SK-N-SH treated with all-trans-retinoic acid at 6 μM for 48 hours (cell line): Measurements from ENCODE around the gene ZNF547.

ENCODE experiments used
- ATAC-seq: fragments of 200-7000 bp; cut with Tn5 transposase; 3 replicates; pipeline ENCODE4 v1.9.1; 2020; ENCODE audit warnings: mild to moderate bottlenecking, moderate library complexity
- ARNTL ChIP-seq: fragments of 450-650 bp; formaldehyde crosslinking; IDR thresholded peaks from 2 replicates; pipeline ENCODE4 v1.5.0; 2020; ENCODE audit warnings: low read depth, mild to moderate bottlenecking, moderate library complexity, borderline replicate concordance
- CREB5 ChIP-seq: fragments of 250-450 bp; sonication (Bioruptor Pico); IDR thresholded peaks from 2 replicates; pipeline ENCODE4 v1.5.1; 2020; ENCODE audit warnings: low read depth, mild to moderate bottlenecking, moderate library complexity
- CSDC2 ChIP-seq: fragments of 250-450 bp; sonication (Bioruptor Pico); IDR thresholded peaks from 2 replicates; pipeline ENCODE4 v1.5.0; 2020; ENCODE audit warnings: mild to moderate bottlenecking, moderate library complexity
- ESRRG ChIP-seq: fragments of 250-450 bp; sonication (Bioruptor Pico); IDR thresholded peaks from 2 replicates; pipeline ENCODE4 v1.6.1; 2021; ENCODE audit warnings: mild to moderate bottlenecking
- ISL1 ChIP-seq: fragments of 250-450 bp; sonication (Bioruptor Pico); IDR thresholded peaks from 2 replicates; pipeline ENCODE4 v2.1.2; 2022; ENCODE audit warnings: mild to moderate bottlenecking, moderate library complexity
- PATZ1 ChIP-seq: fragments of 250-450 bp; sonication (Bioruptor Pico); IDR thresholded peaks from 2 replicates; pipeline ENCODE4 v1.8.0; 2020; ENCODE audit warnings: mild to moderate bottlenecking, moderate library complexity, borderline replicate concordance
- POU6F1 ChIP-seq: fragments of 250-450 bp; sonication (Bioruptor Pico); IDR thresholded peaks from 2 replicates; pipeline ENCODE4 v1.8.0; 2021; ENCODE audit warnings: low read depth, mild to moderate bottlenecking, moderate library complexity, borderline replicate concordance
- PPARA ChIP-seq: fragments of 250-450 bp; sonication (Bioruptor Pico); IDR thresholded peaks from 2 replicates; pipeline ENCODE4 v1.5.0; 2020; ENCODE audit warnings: mild to moderate bottlenecking, borderline replicate concordance
- RARB ChIP-seq: fragments of 250-450 bp; sonication (Bioruptor Pico); IDR thresholded peaks from 2 replicates; pipeline ENCODE4 v1.8.0; 2021; ENCODE audit warnings: mild to moderate bottlenecking, moderate library complexity
- SNAI2 ChIP-seq: fragments of 250-450 bp; sonication (Bioruptor Pico); IDR thresholded peaks from 2 replicates; pipeline ENCODE4 v1.5.0; 2020; ENCODE audit warnings: mild to moderate bottlenecking, moderate library complexity
- TCF4 ChIP-seq: fragments of 250-450 bp; sonication (Bioruptor Pico); IDR thresholded peaks from 2 replicates; pipeline ENCODE4 v1.8.0; 2021; ENCODE audit warnings: mild to moderate bottlenecking, moderate library complexity, borderline replicate concordance
- TOX ChIP-seq: fragments of 250-450 bp; sonication (Bioruptor Pico); IDR thresholded peaks from 2 replicates; pipeline ENCODE4 v1.8.0; 2021; ENCODE audit warnings: mild to moderate bottlenecking, moderate library complexity, borderline replicate concordance
- TSHZ2 ChIP-seq: fragments of 250-450 bp; sonication (Bioruptor Pico); IDR thresholded peaks from 2 replicates; pipeline ENCODE4 v1.5.0; 2020; ENCODE audit warnings: mild to moderate bottlenecking, moderate library complexity
- ZC3H10 ChIP-seq: fragments of 250-450 bp; sonication (Bioruptor Pico); IDR thresholded peaks from 2 replicates; pipeline ENCODE4 v1.5.1; 2021; ENCODE audit warnings: mild to moderate bottlenecking, moderate library complexity
- ZNF565 ChIP-seq: fragments of 450-650 bp; formaldehyde crosslinking; conservative IDR thresholded peaks from 2 replicates; pipeline ENCODE4 v1.5.0; 2020; ENCODE audit warnings: low read depth, mild to moderate bottlenecking, moderate library complexity
- ZNF8 ChIP-seq: fragments of 450-650 bp; formaldehyde crosslinking; IDR thresholded peaks from 2 replicates; pipeline ENCODE4 v1.5.0; 2020; ENCODE audit warnings: mild to moderate bottlenecking, moderate library complexity

ZNF547 gene

GRCh38 chr19:57380923-57381322 lies 17.6 kb downstream of the ZNF547 start:
- TF ChIP-seq TOX (CRISPR knock-in tag) (no peak), ZNF565 (no peak)
- no peak for ATAC-seq

GRCh38 chr19:57382806-57383488 lies 19.6 kb downstream of the ZNF547 start:
- TF ChIP-seq SNAI2 (CRISPR knock-in tag) (no peak), ESRRG (no peak), ARNTL (CRISPR knock-in tag) (no peak), ZNF565 (no peak), PATZ1 (CRISPR knock-in tag) (no peak), PPARA (CRISPR knock-in tag) (no peak), TSHZ2 (CRISPR knock-in tag) (no peak), TOX (CRISPR knock-in tag) (no peak), RARB (CRISPR knock-in tag) (no peak), ZNF8 (CRISPR knock-in tag) (no peak), POU6F1 (CRISPR knock-in tag) (no peak), ZC3H10 (CRISPR knock-in tag) (no peak), ISL1 (CRISPR knock-in tag) (no peak), CREB5 (no peak)
- ATAC-seq, result no peak

GRCh38 chr19:57389194-57389729 lies 25.9 kb downstream of the ZNF547 start:
- no peak for ATAC-seq
- TF ChIP-seq ISL1 (CRISPR knock-in tag) (no peak), ZNF8 (CRISPR knock-in tag) (no peak), TCF4 (no peak), TSHZ2 (CRISPR knock-in tag) (no peak), CSDC2 (CRISPR knock-in tag) (no peak), ZNF565 (no peak), SNAI2 (CRISPR knock-in tag) (no peak), CREB5 (no peak), TOX (CRISPR knock-in tag) (no peak)
